HG02973 (cell line): Measurements from ENCODE around the gene BIRC5.

ENCODE experiments used
- ATAC-seq: cut with Tn5 transposase; IDR thresholded peaks from one replicate; pipeline ENCODE4 v1.9.1; 2021; ENCODE audit warnings: moderate library complexity; ENCODE audit not compliant: unreplicated experiment

BIRC5 gene

GRCh38 chr17:78183916-78184315 is 30.1 kb upstream of the BIRC5 start:
- no peak for ATAC-seq

GRCh38 chr17:78184351-78184750 is 29.7 kb upstream of the BIRC5 start:
- no peak for ATAC-seq

GRCh38 chr17:78184868-78185267 is 29.2 kb upstream of the BIRC5 start:
- ATAC-seq, result no peak

GRCh38 chr17:78185981-78186691 is 27.9 kb upstream of the BIRC5 start:
- ATAC-seq, result no peak

- peak; percentile 74 for ATAC-seq
These were observed 27.1 kb upstream of the BIRC5 start, which contains the start of the genes AFMID and TK1 for GRCh38 chr17:78186692-78187595. AFMID (plus strand) TSS chr17:78187362; CDS start chr17:78187371, 9 bp downstream. TK1 (minus strand) TSS chr17:78187052; CDS start chr17:78186994, 58 bp downstream.

- no peak for ATAC-seq
These were observed 17.3 kb upstream of the BIRC5 start for GRCh38 chr17:78196716-78197115.

- no peak for ATAC-seq
These were observed 16.8 kb upstream of the BIRC5 start for GRCh38 chr17:78197147-78197832.

GRCh38 chr17:78200451-78200850 is 13.6 kb upstream of the BIRC5 start:
- ATAC-seq, result no peak

- no peak for ATAC-seq
These were observed 11.4 kb upstream of the BIRC5 start for GRCh38 chr17:78202666-78203065.

GRCh38 chr17:78204387-78205123 is 9.5 kb upstream of the BIRC5 start:
- ATAC-seq, result no peak

GRCh38 chr17:78205124-78205775 is 8.8 kb upstream of the BIRC5 start:
- ATAC-seq, result no peak

GRCh38 chr17:78206298-78206697 is 7.8 kb upstream of the BIRC5 start:
- ATAC-seq, result no peak

GRCh38 chr17:78208486-78208885 is 5.6 kb upstream of the BIRC5 start:
- ATAC-seq, result no peak

- no peak for ATAC-seq
These were observed 3.9 kb upstream of the BIRC5 start for GRCh38 chr17:78210111-78210510.

GRCh38 chr17:78211032-78211431 is 3.0 kb upstream of the BIRC5 start:
- ATAC-seq, result no peak

GRCh38 chr17:78214706-78215061 is 631 bp downstream of the BIRC5 start:
- ATAC-seq, result no peak

- no peak for ATAC-seq
These were observed 5.5 kb downstream of the BIRC5 start for GRCh38 chr17:78219396-78220150.

- no peak for ATAC-seq
These were observed 9.0 kb downstream of the BIRC5 start for GRCh38 chr17:78223061-78223460.

- no peak for ATAC-seq
These were observed 9.7 kb downstream of the BIRC5 start for GRCh38 chr17:78223765-78224164.
